A673 (cell line): Measurements from ENCODE around the gene MIGA2. TPM values are rescaled to one million over a fixed set of nuclear protein-coding genes. Genes with fewer than 3 reads are reported as not detected.

Experiments used
- BruUV-seq: library from RNA; stranded (reverse); fragments of 400-500 nt; replicated peaks from 2 replicates; lab custom pipeline; 2021; lab: Mats Ljungman, UMichigan
- CTCF ChIA-PET: fragments of 300-600 bp; sonication (Branson Sonifier 250); formaldehyde crosslinking; loops from one replicate; lab custom pipeline; 2022; ENCODE audit warnings: antibody characterized with exemption; lab: Charles Lee
- POLR2A ChIA-PET: fragments of 300-600 bp; sonication (Branson Sonifier 250); formaldehyde crosslinking; loops from one replicate; lab custom pipeline; 2022; ENCODE audit warnings: antibody characterized with exemption; ENCODE audit not compliant: low non-redundant PET; lab: Charles Lee
- DNase-seq: peaks from one replicate; pipeline ENCODE4 v3.0.0-alpha.2; 2015; ENCODE audit warnings: low spot score
- H3K27ac ChIP-seq: fragments of 200-600 bp; sonication (generic); 2 replicates; pipeline ENCODE4 v1.5.1; 2016; ENCODE audit warnings: mixed run types, low read depth, mild to moderate bottlenecking, mixed read lengths, antibody characterized with exemption, low read length; ENCODE audit not compliant: poor library complexity, severe bottlenecking
- H3K27me3 ChIP-seq: fragments of 200-600 bp; sonication (generic); replicated peaks from 2 replicates; pipeline ENCODE4 v1.6.1; 2017; ENCODE audit warnings: mixed run types, low read depth, mild to moderate bottlenecking, mixed read lengths, antibody characterized with exemption, low read length; ENCODE audit not compliant: insufficient read depth, poor library complexity
- H3K36me3 ChIP-seq: fragments of 200-600 bp; sonication (generic); 2 replicates; pipeline ENCODE4 v1.6.1; 2016; ENCODE audit warnings: mixed run types, mild to moderate bottlenecking, mixed read lengths, antibody characterized with exemption, low read length; ENCODE audit not compliant: insufficient read depth, poor library complexity, severe bottlenecking
- H3K4me1 ChIP-seq: fragments of 200-600 bp; sonication (generic); 2 replicates; pipeline ENCODE4 v1.6.1; 2017; ENCODE audit warnings: mixed run types, mild to moderate bottlenecking, mixed read lengths, antibody characterized with exemption, low read length; ENCODE audit not compliant: insufficient read depth, poor library complexity, severe bottlenecking
- H3K4me3 ChIP-seq: fragments of 200-600 bp; sonication (generic); 2 replicates; pipeline ENCODE4 v1.5.1; 2016; ENCODE audit warnings: low read depth, mixed run types, mild to moderate bottlenecking, mixed read lengths, low read length; ENCODE audit not compliant: poor library complexity, severe bottlenecking
- H3K9me3 ChIP-seq: fragments of 200-600 bp; sonication (generic); 2 replicates; pipeline ENCODE4 v1.6.1; 2016; ENCODE audit warnings: mixed run types, low read depth, mild to moderate bottlenecking, mixed read lengths, antibody characterized with exemption, low read length; ENCODE audit not compliant: poor library complexity, severe bottlenecking
- EZH2 ChIP-seq: fragments of 200-600 bp; sonication (generic); IDR thresholded peaks from 2 replicates; pipeline ENCODE4 v1.6.1; 2017; ENCODE audit warnings: borderline replicate concordance, low read depth, mild to moderate bottlenecking, mixed read lengths, antibody characterized with exemption, low read length; ENCODE audit not compliant: poor library complexity, severe bottlenecking
- intact Hi-C: fragments of 100-400 bp; cut with micrococcal nuclease; formaldehyde crosslinking; loops from one replicate; pipeline ENCODE4 v1.10.0; 2022; ENCODE audit not compliant: unreplicated experiment
- total RNA-seq: library from RNA; stranded (reverse); gene quantifications from 2 replicates; pipeline ENCODE4 v1.2.3, GENCODE V29; 2021
- TF ChIP-seq, protein P1 (sequence below): fragments of 300-800, 200-600 bp; sonication (generic); conservative IDR thresholded peaks from 2 replicates; pipeline ENCODE4 v1.5.1; 2017; ENCODE audit warnings: low read depth, mild to moderate bottlenecking, antibody characterized with exemption, low read length, moderate library complexity, mixed read lengths

Gene MIGA2
- total RNA-seq, 1 experiment from 2014 or later = 27.7 TPM

DNA sequence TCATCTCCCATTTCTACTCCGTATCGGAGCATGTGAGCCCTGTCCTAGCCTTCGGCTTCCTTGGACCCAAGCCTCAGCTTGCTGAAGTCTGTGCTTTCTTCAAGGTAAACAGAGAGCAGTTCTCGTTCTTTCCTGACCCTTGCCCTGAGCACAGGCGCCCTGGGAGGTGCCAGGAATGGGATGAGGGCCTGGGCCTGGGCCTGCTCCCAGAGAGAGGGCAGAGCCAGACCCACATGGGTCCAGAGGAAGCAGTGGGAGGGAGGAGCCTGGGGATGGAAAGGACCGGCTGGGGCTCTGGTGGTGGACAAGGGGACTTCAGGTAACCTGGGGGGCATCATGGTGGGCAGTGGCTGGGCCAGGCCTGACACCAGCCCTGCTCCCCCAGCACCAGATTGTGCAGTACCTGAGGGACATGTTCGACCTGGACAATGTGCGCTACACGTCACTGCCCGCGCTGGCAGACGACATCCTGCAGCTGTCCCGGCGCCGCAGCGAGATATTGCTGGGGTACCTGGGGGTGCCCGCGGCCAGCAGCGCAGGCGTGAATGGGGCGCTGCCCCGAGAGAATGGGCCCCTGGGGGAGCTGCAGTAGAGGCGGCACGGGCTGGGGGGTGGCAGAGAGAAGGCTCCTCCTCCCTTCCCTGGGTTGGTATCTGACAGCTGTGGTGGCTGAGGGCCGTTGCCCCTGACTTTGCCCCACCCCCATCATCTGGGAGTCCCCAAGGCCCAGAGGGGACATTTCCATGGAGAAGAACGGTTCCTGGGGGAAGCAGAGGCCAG lies 33.6 kb downstream of the MIGA2 start:
- no TSS peak for BruUV-seq
- Histone ChIP-seq H3K9me3 (no peaks in the 10 kb centered on the region), H3K27me3 (no peaks in the 10 kb centered on the region), H3K4me1 (no peaks in the 10 kb centered on the region), H3K36me3 (no peaks in the 10 kb centered on the region), H3K4me3 (no peak overlapping the region), H3K27ac (no peak overlapping the region)
- POLR2A ChIA-PET = no interaction called here
- CTCF ChIA-PET = no interaction called here
- intact Hi-C loops = no loop called here
- no peak for TF ChIP-seq EZH2
- TF ChIP-seq, protein P1, sequence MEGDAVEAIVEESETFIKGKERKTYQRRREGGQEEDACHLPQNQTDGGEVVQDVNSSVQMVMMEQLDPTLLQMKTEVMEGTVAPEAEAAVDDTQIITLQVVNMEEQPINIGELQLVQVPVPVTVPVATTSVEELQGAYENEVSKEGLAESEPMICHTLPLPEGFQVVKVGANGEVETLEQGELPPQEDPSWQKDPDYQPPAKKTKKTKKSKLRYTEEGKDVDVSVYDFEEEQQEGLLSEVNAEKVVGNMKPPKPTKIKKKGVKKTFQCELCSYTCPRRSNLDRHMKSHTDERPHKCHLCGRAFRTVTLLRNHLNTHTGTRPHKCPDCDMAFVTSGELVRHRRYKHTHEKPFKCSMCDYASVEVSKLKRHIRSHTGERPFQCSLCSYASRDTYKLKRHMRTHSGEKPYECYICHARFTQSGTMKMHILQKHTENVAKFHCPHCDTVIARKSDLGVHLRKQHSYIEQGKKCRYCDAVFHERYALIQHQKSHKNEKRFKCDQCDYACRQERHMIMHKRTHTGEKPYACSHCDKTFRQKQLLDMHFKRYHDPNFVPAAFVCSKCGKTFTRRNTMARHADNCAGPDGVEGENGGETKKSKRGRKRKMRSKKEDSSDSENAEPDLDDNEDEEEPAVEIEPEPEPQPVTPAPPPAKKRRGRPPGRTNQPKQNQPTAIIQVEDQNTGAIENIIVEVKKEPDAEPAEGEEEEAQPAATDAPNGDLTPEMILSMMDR = no peak
- DNase-seq = no peak

DNA sequence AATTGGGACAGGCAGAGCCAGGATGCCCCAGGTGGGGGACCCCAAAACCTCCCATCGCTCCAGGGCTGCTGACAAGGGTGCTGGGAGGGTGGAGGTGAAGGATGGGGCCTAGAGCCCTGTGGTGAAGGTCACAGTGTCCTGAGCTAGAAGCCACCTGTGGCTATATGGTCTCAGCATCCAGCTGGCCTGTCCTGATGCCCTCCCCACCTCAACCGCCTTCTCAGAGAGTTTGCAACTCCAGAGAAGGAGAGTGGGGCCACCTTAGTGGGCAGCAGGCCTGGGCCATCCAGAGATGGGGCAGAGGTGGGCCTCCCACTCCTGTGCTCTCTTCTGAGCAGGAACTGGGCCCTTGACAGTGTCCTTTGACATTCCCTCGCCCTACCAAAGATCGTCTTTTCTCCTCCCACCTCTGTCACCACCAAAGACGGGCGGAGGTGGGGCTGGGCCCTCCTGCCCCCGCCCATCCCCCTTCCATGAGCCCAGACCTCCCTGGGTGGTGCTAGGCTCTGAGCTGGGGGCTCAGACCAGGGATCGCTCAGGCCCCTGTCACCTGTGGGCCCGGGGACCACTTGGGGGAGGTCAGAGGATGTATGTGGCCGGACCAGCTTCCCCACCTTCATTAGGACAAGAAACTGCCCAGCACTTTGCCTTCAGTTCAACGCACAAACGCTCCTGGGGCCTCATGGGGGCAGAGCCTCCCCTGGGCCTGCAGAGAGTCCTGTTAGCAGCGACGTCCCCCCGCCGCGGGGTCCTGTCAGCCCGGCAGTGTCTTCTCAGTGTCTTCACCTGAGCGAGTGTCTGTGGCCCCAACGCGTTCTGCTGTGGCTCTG lies 34.5 kb downstream of the MIGA2 start:
- Histone ChIP-seq H3K9me3 (no peaks in the 10 kb centered on the region), H3K36me3 (no peaks in the 10 kb centered on the region), H3K4me1 (no peaks in the 10 kb centered on the region), H3K27ac (no peak overlapping the region), H3K27me3 (no peaks in the 10 kb centered on the region), H3K4me3 (no peak overlapping the region)
- POLR2A ChIA-PET = no interaction called here
- no peak for DNase-seq
- CTCF ChIA-PET = no interaction called here
- BruUV-seq = no TSS peak
- no peak for TF ChIP-seq EZH2
- TF ChIP-seq, protein P1 = no peak
- intact Hi-C loops = no loop called here

DNA sequence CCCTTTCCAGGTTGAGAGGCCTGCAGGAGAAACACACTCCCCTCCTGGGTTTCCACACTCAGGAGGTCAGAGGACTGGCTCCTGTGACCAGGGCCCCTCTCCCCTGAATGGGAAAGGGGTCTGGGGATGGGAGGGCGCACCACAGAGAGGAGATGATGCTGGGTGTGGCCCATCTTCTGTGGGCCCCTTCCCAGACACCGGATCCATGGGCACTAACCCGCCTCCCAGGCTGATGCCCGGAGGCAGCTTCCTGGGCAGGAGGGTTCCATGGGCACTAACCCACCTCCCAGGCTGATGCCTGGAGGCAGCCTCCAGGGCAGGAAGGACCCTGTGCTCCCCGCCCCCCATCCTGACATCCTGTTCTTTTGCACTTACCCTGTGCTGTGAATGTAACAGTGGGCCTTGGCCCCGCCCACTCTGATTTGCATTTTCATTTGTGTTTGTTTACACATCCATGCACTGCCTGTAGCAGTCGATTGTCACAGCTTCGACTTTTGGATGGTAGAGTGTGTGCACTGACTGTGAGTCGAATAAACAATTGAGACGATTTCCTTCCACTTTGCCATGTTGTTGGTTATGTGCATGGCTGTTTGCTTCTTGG lies 35.2 kb downstream of the MIGA2 start:
- intact Hi-C loops = no loop called here
- Histone ChIP-seq H3K4me3 (no peak overlapping the region), H3K27me3 (no peaks in the 10 kb centered on the region), H3K27ac (no peak overlapping the region), H3K9me3 (no peaks in the 10 kb centered on the region), H3K36me3 (no peaks in the 10 kb centered on the region), H3K4me1 (no peaks in the 10 kb centered on the region)
- no TSS peak for BruUV-seq
- POLR2A ChIA-PET = no interaction called here
- no peak for TF ChIP-seq EZH2
- TF ChIP-seq, protein P1 = no peak
- no peak for DNase-seq
- CTCF ChIA-PET = no interaction called here
